ENCODE results near the gene PRPSAP2.

PRPSAP2 gene

GRCh38 chr17:18963126-18964017, 105.4 kb downstream of the PRPSAP2 start:
- no peak for DNase-seq

- DNase-seq, result no peak
Measured at GRCh38 chr17:18964018-18964351, 106.1 kb downstream of the PRPSAP2 start.

GRCh38 chr17:18964550-18964949, 106.6 kb downstream of the PRPSAP2 start:
- DNase-seq, result no peak

- DNase-seq, result no peak
Measured at GRCh38 chr17:18965530-18966236, 107.8 kb downstream of the PRPSAP2 start.

- DNase-seq, result no peak
Measured at GRCh38 chr17:18966831-18967624, 109.1 kb downstream of the PRPSAP2 start.

GRCh38 chr17:18967916-18968315, 110.0 kb downstream of the PRPSAP2 start:
- DNase-seq, result peak; percentile 20

GRCh38 chr17:18968345-18968744, 110.4 kb downstream of the PRPSAP2 start:
- peak; percentile 60 for DNase-seq

GRCh38 chr17:18968945-18969887, 111.3 kb downstream of the PRPSAP2 start:
- peak; percentile 74 for DNase-seq

- no peak for DNase-seq
Measured at GRCh38 chr17:18970582-18971480, 112.9 kb downstream of the PRPSAP2 start.

- no peak for DNase-seq
Measured at GRCh38 chr17:18971801-18972200, 113.9 kb downstream of the PRPSAP2 start.

GRCh38 chr17:18974407-18975149, 116.6 kb downstream of the PRPSAP2 start:
- no peak for DNase-seq

- no peak for DNase-seq
Measured at GRCh38 chr17:18975597-18975996, 117.7 kb downstream of the PRPSAP2 start.

- DNase-seq, result no peak
Measured at GRCh38 chr17:18976201-18976600, 118.3 kb downstream of the PRPSAP2 start.

- no peak for DNase-seq
Measured at GRCh38 chr17:18977021-18977420, 119.1 kb downstream of the PRPSAP2 start.

GRCh38 chr17:18977646-18978045, 119.7 kb downstream of the PRPSAP2 start:
- DNase-seq, result no peak

- no peak for DNase-seq
Measured at GRCh38 chr17:18978050-18978449, 120.1 kb downstream of the PRPSAP2 start.

GRCh38 chr17:18978655-18979054, 120.7 kb downstream of the PRPSAP2 start:
- no peak for DNase-seq
